GM18505 (cell line): Measurements from ENCODE around the gene RERE.

Experiments used
- ATAC-seq: cut with Tn5 transposase; IDR thresholded peaks from one replicate; pipeline ENCODE4 v1.9.1; 2021; ENCODE audit not compliant: unreplicated experiment
- POLR2A ChIP-seq: IDR thresholded peaks from 4 replicates; pipeline ENCODE4 v1.6.1; 2011; ENCODE audit warnings: borderline replicate concordance; ENCODE audit not compliant: insufficient read depth, insufficient read length; ENCODE audit errors: extremely low read depth

RERE gene

DNA sequence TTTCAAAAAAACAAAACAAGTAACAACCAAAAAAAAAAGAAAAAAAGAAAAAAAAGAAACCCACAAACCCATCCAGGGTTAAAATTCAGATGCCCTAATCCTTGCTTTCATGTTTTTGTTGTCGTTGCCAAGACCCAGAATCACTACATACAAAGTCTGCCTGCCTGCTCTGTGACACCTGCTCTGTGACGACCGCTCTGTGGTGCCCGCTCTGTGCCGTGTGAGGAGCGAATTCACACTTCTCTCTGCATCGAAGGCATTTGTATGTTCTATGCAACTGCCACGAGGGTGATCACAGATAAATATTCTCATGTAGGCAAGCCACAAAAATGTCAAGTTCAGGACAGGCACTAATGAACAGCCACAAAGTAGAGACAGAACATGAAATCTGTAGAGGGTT, 321.0 kb downstream of the RERE start:
- peak; percentile 45 for ATAC-seq

DNA sequence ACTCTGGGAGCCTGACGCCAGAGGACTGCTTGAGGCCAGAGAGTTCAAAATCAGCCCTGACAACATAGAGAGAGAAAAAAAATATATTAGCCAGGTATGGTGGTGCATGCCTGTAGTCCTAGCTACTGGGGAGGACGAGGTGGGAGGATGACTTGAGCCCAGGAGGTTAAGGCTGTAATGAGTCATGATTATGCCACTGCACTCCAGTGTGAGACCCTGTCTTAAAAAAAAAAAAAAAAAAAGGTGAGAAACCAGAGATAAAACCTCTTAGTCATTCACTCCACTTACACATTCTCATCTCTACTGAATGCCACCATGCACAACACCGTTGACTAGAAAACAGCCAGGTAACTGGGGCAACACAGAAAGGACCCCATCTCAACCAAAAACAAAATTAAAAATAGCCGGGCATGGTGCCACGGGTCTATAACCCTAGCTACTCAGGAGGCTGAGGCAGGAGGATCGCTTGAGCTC, 321.5 kb downstream of the RERE start:
- ATAC-seq, result peak; percentile 29
- TF ChIP-seq POLR2A, result no peak

More for the DNA sequence above, 321.0 kb downstream of the RERE start:
- TF ChIP-seq POLR2A, result no peak

DNA sequence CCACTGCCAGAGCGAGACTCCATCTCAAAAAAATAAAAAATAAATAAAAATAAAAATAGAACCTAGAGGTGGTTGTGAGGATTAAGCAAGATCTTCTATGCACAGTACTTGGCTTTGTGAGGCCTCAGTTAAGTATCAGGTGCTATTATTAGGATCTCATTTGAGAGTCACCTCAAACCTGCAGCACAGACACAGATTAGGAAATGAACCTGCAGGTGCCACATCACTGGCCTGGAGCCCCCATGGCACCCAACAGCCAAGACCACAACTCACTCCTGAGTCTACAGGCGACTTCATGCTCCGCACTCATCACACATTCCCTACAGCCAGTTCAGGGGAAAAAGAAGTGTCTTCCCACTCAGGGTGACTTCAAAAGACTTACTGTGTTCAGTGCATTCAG, 322.8 kb downstream of the RERE start:
- ATAC-seq, result no peak
- TF ChIP-seq POLR2A, result no peak

DNA sequence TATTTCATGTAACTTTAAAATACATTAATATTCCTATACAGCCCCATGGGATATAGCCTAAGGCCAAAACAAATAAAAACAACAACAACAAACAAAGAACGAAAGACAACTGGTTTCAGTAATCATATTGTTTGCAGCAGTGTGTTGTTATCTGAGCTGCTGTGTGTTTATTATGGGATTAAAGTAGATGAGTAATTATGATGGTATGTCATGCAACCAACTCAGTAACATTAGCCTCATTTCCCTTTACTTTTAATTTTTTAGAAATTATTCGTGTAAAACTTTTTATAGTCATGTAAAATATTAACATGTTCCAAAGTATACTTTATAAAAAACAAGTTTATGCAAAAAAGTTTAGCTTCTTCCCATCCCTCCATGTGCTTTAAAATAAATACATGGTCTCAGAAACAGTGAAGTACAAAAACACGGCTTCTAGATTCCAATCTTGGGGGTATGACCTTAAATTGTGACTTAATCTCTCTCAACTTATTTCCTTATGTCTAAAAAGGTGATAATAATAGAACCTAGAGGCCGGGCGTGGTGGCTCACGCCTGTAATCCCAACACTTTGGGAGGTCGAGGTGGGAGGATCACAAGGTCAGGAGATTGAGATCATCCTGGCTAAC, 323.4 kb downstream of the RERE start:
- no peak for TF ChIP-seq POLR2A
- no peak for ATAC-seq

DNA sequence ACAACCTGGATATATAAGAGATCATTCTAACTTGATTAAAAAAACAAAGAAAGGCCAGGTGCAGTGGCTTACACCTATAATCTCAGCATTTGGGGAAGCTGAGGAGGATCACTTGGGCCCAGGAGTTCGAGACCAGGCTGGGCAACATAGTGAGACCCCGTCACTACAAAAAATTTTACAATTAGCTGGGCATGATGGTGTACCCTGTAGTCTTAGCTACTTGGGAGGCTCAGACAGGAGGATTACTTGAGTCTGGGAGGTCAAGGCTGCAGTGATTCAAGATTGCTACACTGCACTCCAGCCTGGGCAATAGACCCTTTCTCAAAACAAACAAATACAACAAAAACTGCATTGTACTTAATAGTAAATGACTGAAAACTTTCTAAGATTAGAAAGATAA, 330.2 kb downstream of the RERE start:
- no peak for TF ChIP-seq POLR2A
- no peak for ATAC-seq

DNA sequence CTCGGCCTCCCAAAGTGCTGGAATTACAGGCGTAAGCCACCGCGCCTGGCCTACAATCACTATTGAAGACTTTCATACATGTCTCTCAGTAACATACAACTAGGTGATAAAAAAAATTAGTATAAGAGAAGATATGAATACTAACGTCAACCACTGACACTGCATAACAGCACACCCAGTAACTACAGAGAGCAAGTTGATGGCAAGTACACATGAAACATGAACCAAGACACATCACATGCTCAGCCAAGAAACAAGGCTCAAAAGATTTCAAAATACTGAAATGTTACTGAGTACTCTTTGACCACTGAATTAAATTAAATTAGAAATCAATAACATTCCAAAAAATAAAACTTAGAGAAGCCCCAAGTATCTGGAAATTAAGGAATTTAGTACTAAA, 331.4 kb downstream of the RERE start:
- TF ChIP-seq POLR2A, result no peak
- no peak for ATAC-seq

DNA sequence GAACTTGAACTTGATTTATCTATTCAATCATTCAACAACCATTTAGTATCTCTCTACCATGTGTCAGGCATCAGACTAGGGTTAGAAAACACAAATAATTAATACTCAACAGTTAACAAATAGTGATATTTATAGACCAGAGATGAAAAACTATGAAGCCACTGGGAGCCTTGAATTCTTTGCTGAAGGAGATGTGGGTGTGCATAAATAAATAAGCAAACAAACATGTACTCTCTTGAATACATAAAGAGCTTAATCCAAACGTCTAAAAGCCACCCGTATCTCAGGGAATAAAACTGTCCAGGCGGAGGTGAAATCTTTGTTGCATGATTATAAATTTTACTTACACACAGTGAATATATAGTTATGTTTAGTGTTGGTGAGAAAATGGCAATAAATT, 333.9 kb downstream of the RERE start:
- ATAC-seq, result no peak
- no peak for TF ChIP-seq POLR2A

DNA sequence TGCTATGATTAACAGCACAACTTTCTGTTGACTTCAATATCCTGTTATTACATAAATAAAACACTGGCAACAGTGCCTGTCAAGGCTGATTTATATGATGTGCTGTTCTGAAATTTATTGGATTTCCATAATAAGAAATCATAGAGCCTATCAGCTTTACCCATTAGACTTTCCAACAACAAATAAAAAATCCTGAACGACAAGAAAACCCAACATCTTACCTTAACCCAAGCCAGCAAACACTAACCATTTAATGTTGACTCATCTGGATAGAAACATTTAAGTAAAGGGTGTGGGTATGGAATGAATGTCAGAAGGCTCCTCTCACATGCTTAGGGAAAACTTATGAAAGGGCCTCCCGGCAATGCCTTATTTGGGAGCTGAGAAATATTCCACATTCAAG, 334.5 kb downstream of the RERE start:
- TF ChIP-seq POLR2A, result no peak
- no peak for ATAC-seq

DNA sequence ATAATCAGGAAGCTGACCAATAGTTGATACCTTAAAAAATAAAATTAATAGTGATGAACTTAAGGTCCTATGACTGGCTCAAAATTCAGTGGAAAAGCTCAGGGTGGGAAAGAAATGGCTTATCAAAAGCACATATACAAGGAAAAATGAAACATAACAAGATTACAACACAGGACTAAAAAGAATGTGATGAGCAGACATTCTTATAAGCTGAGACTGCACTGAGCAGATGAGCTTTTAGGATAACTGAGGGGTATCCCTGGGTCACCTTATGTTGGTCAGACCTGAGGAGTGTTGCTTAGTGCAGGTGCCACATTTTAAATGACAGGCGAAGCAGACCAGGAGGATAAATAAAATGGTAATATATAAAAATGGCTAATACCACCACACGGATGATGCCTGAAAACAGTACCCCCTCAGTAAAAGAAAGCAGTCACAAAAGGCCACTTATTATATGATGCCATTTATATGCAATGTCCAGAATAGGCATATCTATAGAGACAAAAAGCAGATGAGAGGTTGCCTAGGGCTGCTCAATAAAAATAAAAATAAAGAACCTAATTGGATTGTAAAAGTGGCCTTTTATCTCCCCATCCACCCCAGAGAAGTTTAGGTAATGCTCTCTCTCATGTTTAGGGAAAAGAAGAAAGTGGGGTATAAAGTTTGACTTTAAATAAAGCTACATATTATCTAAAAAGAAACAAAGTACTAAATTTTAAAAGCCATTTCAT, 335.6 kb downstream of the RERE start:
- ATAC-seq, result no peak
- no peak for TF ChIP-seq POLR2A

DNA sequence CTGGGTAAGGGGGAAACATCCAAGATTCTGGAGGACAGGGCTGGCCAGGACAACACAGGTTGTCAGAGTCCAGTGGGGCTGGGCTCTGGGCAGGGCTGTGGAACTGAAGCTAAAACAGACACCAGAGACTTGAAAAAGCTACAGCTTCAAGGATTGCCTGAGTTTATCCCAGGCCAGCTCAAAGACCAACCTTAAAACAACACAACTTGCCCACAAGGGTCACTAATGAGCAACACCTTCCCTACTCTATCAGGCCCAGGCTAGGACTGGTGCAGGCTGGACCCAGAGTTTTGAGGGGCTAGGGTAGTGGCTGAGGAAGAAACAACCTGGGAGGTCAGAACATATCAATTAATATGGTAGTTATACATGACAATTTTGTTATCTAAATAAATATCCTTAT, 338.9 kb downstream of the RERE start:
- no peak for ATAC-seq
- no peak for TF ChIP-seq POLR2A

DNA sequence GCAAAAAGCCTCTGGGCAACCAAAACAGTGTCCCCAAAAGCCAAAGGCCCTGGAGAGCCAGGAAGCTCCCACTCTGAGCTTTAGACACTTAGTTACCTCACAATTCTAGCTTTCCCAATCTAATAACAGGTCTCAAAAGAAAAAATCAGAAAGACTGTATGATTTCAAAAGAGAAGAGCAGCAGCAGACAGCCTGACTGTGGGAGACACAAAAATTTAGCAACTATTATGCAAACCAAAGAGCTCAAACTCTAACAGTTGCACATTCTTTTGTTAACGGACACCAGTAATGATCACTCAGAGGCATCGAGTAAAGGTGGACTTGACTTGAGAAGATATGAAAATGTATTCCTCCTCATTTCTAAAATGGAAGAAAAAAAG, 339.5 kb downstream of the RERE start:
- no peak for TF ChIP-seq POLR2A
- no peak for ATAC-seq

DNA sequence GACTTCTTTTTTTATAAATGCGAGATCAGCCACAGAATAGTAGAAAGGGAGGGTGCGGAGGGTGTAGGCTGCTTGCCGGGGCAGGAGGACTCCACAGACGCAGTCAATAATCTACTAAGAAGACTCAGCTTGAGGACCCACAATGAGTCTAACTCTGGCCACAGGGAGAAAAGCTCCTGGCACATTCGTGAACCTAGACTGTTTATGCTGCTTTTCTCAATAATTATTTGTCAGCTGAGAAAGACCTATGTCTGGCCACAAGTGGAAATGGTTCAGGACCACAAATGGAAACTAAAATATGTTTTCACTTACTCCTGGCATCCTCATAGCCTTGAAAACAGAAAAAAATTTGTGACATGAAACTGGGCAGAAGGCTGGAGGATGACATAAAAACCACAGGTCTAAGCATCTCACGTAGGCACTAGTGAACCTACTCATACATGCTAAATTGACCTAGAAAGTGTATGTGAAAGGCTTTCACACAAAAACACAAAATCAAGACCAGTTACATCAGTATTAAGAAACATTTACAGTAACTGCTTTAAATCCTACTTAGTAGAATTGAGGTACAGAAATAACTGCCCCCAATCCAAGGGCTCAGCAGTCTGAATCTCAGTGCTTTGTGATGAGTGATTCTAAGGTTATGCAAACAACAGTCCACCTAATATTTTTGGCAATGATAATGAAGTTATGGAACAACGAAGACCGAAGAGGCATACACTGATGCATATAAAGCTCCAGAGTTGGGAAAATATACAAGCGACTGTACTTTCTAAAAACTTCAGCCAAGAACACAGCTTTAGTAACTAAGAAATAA, 340.1 kb downstream of the RERE start:
- no peak for TF ChIP-seq POLR2A
- ATAC-seq, result peak; percentile 44

DNA sequence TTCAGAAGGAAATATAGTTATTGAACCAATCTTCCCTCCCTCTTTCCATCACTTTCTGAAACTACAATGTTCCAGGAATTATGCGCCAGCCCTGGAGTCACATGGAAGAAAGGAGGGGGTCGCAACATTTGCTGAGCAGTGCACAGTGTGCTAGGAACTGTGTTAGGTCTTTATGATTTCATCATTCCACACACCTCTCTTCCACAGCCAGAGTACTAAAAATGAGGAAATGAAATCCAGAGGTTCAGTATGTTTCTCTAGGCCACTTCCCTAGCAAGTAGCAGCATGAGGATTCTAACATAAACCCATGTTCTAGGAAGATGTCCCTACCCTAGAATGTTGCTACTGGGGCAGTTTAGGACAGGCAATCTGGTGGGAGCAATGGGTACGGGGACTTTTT, 341.4 kb downstream of the RERE start:
- no peak for ATAC-seq
- no peak for TF ChIP-seq POLR2A
